Measurements from ENCODE around the gene CSK. TPM values are rescaled to one million over a fixed set of nuclear protein-coding genes. Genes with fewer than 3 reads are reported as not detected.

Gene CSK
- total RNA-seq, 2 donors from 2014 or later: 11.2 to 15.2 TPM

DNA sequence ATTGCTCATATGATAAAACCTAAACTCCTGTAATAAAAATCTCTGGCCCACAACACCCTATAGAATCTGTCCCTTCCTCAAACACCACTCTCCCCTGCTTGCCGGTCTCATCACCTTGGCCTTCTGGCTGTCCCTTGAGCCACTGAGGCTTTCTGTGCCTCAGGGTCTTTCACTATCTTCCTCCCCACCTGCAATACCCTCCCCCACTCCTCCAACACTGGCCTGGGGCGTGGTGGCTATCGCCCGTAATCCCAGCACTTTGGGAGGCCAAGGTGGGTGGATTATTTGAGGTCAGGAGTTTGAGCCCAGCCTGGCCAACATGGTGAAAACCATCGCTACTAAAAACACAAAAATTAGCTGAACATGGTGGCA is 3.3 kb upstream of the CSK start:
- Histone ChIP-seq H3K36me3 (replicated peaks in 1 of 2; ENCODE audit: insufficient read depth in 1 of 2, low read depth in 2 of 2) (no peaks in the 10 kb centered on the region), H3K4me3 (no peak overlapping the region), H3K9me3 (no peaks in the 10 kb centered on the region), H3K4me1 (peaks cover 30% of the 10 kb centered on the region), H3K27me3 (no peaks in the 10 kb centered on the region), H3K27ac (no peak overlapping the region)
- ATAC-seq (no peak), DNase-seq (no peak)
- TF ChIP-seq, protein P1, sequence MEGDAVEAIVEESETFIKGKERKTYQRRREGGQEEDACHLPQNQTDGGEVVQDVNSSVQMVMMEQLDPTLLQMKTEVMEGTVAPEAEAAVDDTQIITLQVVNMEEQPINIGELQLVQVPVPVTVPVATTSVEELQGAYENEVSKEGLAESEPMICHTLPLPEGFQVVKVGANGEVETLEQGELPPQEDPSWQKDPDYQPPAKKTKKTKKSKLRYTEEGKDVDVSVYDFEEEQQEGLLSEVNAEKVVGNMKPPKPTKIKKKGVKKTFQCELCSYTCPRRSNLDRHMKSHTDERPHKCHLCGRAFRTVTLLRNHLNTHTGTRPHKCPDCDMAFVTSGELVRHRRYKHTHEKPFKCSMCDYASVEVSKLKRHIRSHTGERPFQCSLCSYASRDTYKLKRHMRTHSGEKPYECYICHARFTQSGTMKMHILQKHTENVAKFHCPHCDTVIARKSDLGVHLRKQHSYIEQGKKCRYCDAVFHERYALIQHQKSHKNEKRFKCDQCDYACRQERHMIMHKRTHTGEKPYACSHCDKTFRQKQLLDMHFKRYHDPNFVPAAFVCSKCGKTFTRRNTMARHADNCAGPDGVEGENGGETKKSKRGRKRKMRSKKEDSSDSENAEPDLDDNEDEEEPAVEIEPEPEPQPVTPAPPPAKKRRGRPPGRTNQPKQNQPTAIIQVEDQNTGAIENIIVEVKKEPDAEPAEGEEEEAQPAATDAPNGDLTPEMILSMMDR (IDR thresholded peaks at IDR 0.05): no peak
- no peak for TF ChIP-seq POLR2A (IDR thresholded peaks at IDR 0.05)
- intact Hi-C loops (cut with DNase I): no loop called here
- 91 to 93% methylated on average over 5 of the region's 5 CpGs for WGBS, 2 donors

DNA sequence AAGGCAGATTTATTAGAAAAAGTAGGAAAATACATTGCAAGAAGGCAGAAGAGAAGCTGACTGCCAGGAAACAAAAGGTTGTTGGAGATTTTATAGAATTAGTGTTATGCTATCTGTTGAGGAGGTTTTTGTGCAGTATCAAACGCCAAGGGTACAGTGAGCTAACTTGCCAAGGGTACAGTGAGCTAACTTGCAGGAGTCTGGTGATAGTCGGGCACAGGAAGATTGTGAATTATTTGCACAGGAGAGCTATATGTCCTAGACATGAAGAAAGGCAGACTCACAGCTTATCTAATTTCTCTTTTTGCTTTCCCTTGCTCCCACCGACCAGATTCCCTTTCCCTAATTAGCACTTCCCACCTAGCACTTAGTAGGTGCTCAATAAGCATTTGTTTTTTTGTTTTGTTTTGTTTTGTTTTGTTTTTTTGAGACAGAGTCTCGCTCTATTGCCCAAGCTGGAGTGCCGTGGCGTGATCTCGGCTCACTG is 2.7 kb upstream of the CSK start:
- Histone ChIP-seq H3K36me3 (replicated peaks in 1 of 2; ENCODE audit: insufficient read depth in 1 of 2, low read depth in 2 of 2) (no peaks in the 10 kb centered on the region), H3K27ac (no peak overlapping the region), H3K4me1 (peaks cover 36% of the 10 kb centered on the region), H3K4me3 (no peak overlapping the region), H3K27me3 (no peaks in the 10 kb centered on the region), H3K9me3 (no peaks in the 10 kb centered on the region)
- intact Hi-C loops (cut with DNase I): no loop called here
- 57 to 78% methylated on average over 7 of the region's 7 CpGs for WGBS, 2 donors
- ATAC-seq: no peak
- no peak for TF ChIP-seq POLR2A (IDR thresholded peaks at IDR 0.05)
- TF ChIP-seq, protein P1 (IDR thresholded peaks at IDR 0.05): no peak
- no peak for DNase-seq

DNA sequence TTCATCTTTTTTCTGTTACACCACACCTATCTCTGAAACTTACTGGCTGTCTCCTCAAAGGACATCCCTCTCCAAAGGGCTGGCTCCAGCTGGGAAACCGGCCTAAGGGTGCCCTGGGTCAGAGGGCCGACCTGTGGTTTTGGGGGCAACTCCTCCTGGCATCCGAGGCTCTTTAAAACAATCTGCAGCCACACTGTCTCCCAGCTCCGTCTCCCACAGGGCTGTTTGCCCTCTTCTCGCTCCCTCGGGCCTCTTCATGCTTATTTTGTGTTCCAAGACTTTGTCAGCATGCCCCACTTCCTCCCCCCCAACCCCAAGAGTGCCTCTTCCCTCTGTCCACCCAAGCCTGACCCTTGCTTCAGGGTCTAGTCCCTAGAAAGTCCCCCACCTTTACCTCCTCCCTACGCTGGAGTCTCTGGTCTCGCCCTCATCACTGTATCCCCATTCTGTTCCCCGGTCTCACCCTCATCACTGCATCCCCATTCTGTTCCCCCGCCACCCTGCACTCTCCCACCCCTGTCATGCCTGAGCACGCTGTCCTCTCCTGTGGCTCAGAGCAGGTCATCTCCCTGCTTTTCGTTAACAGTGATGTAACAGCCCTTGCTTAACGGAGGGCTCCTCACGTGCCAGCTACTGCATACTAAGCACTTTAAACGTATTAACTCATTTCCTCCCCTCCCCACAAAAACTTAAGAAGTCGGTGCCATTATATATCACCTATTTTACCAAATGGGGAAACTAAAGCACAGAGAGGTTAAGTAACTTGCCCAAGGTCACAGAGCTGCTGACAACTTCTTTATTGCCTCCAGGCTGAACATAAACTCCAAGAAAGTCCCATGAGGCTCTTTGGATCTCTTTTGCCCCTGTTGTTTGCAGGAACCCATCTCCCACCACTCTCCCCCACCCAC is 1.1 kb upstream of the CSK start:
- peak in 1 of 4 donors; percentile 56 for DNase-seq
- TF ChIP-seq POLR2A (IDR thresholded peaks at IDR 0.05): peak in 1 of 3 donors; percentile 41
- TF ChIP-seq, protein P1 (IDR thresholded peaks at IDR 0.05): no peak
- 49 to 58% methylated on average over 16 of the region's 16 CpGs for WGBS, 2 donors
- Histone ChIP-seq H3K27me3 (no peaks in the 10 kb centered on the region), H3K4me1 (peaks cover 36% of the 10 kb centered on the region), H3K9me3 (no peaks in the 10 kb centered on the region), H3K36me3 (replicated peaks in 1 of 2; ENCODE audit: insufficient read depth in 1 of 2, low read depth in 2 of 2) (no peaks in the 10 kb centered on the region), H3K4me3 (no peak overlapping the region), H3K27ac (peak overlapping the region in 1 of 4 donors; percentile 27)
- ATAC-seq: no peak
- intact Hi-C loops (cut with DNase I): no loop called here

DNA sequence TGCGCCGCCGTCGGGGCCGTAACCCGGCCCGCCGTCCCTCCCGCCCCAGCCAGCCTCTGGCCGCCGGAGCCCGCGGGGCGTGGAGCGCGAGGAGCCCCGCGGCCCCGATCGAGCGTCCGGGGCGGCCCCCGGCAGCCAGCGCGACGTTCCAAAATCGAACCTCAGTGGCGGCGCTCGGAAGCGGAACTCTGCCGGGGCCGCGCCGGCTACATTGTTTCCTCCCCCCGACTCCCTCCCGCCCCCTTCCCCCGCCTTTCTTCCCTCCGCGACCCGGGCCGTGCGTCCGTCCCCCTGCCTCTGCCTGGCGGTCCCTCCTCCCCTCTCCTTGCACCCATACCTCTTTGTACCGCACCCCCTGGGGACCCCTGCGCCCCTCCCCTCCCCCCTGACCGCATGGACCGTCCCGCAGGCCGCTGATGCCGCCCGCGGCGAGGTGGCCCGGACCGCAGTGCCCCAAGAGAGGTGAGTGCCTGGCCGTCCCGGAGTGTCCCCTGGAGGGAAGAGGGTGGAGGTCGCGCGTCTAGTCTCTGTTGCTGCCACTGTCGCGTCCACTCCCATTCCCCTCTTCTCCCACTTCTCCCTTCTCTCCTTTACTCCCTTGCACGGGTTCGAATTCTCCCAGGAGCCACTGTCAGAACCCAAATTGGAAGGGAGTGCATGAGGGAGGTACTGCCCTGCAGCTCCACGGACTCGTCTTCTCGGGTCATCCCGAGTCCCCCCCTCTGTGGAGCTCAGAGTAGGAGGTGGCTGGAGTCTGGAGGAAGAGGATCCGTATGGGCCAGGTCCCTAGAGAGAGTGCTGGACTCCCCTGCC is 585 bp downstream of the CSK start:
- WGBS, 2 donors: 0% methylated on average over 30 to 31 of the region's 72 CpGs
- no peaks in the 10 kb centered on the region for H3K27me3 ChIP-seq
- no peaks in the 10 kb centered on the region for H3K9me3 ChIP-seq
- peak overlapping the region; percentile 48 to 79 (median 66) for H3K27ac ChIP-seq
- peak overlapping the region; percentile 65 to 80 for H3K4me3 ChIP-seq
- intact Hi-C loops (cut with DNase I): no loop called here
- TF ChIP-seq POLR2A (IDR thresholded peaks at IDR 0.05): no peak
- TF ChIP-seq, protein P1 (IDR thresholded peaks at IDR 0.05): no peak
- no peaks in the 10 kb centered on the region for H3K36me3 ChIP-seq (replicated peaks in 1 of 2; ENCODE audit: insufficient read depth in 1 of 2, low read depth in 2 of 2)
- H3K4me1 ChIP-seq: peaks cover 44% of the 10 kb centered on the region
- DNase-seq: peak in 1 of 4 donors; percentile 49
- ATAC-seq: peak; percentile 42
